Lower leg skin (tissue), 3 donors: ENCODE measurements around the gene SMCO1.

Experiments
- POLR2A ChIP-seq, 2 donors: fragments of 450-650 bp; IDR thresholded peaks; one replicate each; pipeline ENCODE4 v1.6.1; 2016 to 2017; ENCODE audit warnings: antibody characterized with exemption in 2 of 2, mild to moderate bottlenecking in 1 of 2, moderate library complexity in 1 of 2
- TF ChIP-seq, protein P1 (sequence below), 3 donors: fragments of 450-650 bp; IDR thresholded peaks; one replicate each; pipeline ENCODE4 v1.5.1; 2016; ENCODE audit warnings: antibody characterized with exemption in 3 of 3, mild to moderate bottlenecking in 3 of 3, moderate library complexity in 2 of 3

DNA sequence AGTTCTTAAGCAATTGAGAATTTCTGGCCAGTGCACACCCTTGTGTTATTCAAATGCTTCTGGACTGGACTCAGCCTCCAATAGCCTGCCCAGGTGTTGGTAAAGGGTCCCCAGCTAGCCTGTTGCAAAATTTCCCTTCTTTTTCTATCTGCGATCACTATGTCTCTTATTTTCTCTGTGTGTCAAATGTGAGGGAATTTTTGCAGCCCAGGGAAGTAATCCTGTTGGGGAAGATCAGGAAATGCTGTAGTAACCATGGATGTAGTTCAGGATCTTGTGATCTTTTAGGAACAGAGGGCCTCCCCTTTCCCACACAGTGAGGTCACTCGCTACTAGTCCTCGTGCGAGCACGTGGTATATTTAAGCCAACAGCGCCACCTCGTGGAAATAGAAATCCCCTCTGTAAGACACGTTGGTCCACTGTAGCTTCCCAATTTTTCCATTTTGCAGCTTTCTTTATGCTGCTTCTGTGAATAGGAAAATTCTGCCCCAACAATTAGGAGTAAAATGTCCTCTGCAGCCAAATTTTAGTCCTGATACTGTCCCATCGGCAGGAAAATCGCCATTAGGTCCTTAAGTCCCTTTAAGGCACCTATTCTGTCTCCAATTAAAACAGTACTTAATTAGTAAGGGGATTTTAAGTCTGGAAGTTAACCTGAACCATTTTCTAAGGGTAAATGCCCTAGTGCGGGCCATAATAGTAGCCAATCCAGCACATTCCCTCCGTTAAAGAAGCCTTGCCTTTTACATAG is 4.0 kb upstream of the SMCO1 start:
- TF ChIP-seq, protein P1, sequence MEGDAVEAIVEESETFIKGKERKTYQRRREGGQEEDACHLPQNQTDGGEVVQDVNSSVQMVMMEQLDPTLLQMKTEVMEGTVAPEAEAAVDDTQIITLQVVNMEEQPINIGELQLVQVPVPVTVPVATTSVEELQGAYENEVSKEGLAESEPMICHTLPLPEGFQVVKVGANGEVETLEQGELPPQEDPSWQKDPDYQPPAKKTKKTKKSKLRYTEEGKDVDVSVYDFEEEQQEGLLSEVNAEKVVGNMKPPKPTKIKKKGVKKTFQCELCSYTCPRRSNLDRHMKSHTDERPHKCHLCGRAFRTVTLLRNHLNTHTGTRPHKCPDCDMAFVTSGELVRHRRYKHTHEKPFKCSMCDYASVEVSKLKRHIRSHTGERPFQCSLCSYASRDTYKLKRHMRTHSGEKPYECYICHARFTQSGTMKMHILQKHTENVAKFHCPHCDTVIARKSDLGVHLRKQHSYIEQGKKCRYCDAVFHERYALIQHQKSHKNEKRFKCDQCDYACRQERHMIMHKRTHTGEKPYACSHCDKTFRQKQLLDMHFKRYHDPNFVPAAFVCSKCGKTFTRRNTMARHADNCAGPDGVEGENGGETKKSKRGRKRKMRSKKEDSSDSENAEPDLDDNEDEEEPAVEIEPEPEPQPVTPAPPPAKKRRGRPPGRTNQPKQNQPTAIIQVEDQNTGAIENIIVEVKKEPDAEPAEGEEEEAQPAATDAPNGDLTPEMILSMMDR (IDR thresholded peaks at IDR 0.05), result peak in 1 of 3 donors; percentile 71
- TF ChIP-seq POLR2A (IDR thresholded peaks at IDR 0.05), result no peak
